NB4 (cell line): ENCODE results near the gene HSPG2.

ENCODE experiments used
- CTCF ChIP-seq: IDR thresholded peaks from one replicate; pipeline ENCODE4 v1.5.1; 2012; ENCODE audit warnings: low read depth, low read length
- MAX ChIP-seq: IDR thresholded peaks from 2 replicates; pipeline ENCODE4 v1.6.1; 2011; ENCODE audit warnings: low read depth, low read length
- MYC ChIP-seq: IDR thresholded peaks from 2 replicates; pipeline ENCODE4 v1.6.1; 2011; ENCODE audit warnings: low read depth, low read length
- POLR2A ChIP-seq: IDR thresholded peaks from 2 replicates; pipeline ENCODE4 v1.6.1; 2011; ENCODE audit warnings: mild to moderate bottlenecking; ENCODE audit not compliant: insufficient read length; ENCODE audit errors: extremely low read depth

DNA sequence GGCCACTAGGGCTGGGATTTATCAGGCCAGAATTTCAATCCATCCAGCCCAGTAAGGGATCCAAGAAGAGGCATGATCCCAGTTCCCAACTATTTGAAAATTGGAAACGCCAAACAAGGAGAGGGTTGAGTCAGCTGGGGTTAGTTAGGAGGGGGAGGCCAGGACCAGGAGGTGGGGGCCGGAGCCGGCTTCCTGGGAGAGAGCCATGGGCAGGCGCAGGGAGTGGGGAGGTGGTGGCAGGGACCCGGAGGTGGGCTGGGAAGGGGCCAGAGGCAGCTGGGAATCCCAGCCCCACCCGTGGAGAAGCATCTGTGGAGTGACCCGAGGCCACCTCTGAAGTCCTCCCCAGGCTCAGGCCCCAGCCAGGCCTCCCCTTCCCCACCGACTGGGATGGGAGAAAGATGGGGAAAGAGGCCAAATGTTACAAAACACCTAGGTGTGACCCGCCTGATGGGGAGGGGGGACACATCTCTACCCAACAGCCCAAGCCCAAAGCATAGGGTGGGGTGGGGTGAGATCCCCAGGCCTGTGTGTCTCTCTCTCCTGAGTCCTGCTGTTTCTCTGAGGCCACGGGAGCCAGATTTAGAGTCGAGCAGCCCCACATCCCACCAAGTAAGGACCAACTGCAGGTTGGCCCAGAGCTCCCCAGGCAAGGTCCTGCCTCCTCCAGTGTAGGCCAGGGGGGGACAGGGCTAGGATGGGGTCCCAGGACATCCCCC, 10.1 kb downstream of the HSPG2 start:
- no peak for TF ChIP-seq CTCF
- no peak for TF ChIP-seq MYC
- TF ChIP-seq POLR2A: no peak
- TF ChIP-seq MAX: no peak
